Caco-2 (cell line): ENCODE results near the gene TMEM89. TPM values are rescaled to one million over a fixed set of nuclear protein-coding genes. Genes with fewer than 3 reads are reported as not detected.

Source experiments
- BruUV-seq: library from RNA; stranded (reverse); fragments of 400-500 nt; replicated peaks from 2 replicates; lab custom pipeline; 2021; lab: Mats Ljungman, UMichigan
- CTCF ChIA-PET: fragments of 300-600 bp; sonication (Branson Sonifier 250); formaldehyde crosslinking; loops from one replicate; lab custom pipeline; 2022; ENCODE audit warnings: antibody characterized with exemption; lab: Charles Lee
- POLR2A ChIA-PET: fragments of 300-600 bp; sonication (Branson Sonifier 250); formaldehyde crosslinking; loops from one replicate; lab custom pipeline; 2022; ENCODE audit warnings: antibody characterized with exemption; lab: Charles Lee
- DNase-seq, 2 experiments: peaks; one replicate each; pipeline versions ENCODE4 v3.0.0 to v3.0.0-alpha.2; 2020 to 2022
- H3K27me3 ChIP-seq: replicated peaks from 2 replicates; pipeline ENCODE4 v1.6.0; 2011; ENCODE audit warnings: low read length; ENCODE audit not compliant: control insufficient read depth, insufficient read depth
- H3K36me3 ChIP-seq: 2 replicates; pipeline ENCODE4 v1.5.1; 2011; ENCODE audit warnings: low read length; ENCODE audit not compliant: control insufficient read depth, insufficient read depth
- H3K4me1 ChIP-seq: fragments of 250-450 bp; sonication (Bioruptor Pico); 2 replicates; pipeline ENCODE4 v1.5.1; 2020; ENCODE audit warnings: mild to moderate bottlenecking
- H3K4me3 ChIP-seq: 2 replicates; pipeline ENCODE4 v1.5.1; 2011; ENCODE audit warnings: low read depth, mild to moderate bottlenecking, control low read depth, low read length
- H3K9me3 ChIP-seq: fragments of 250-450 bp; sonication (Bioruptor Pico); 2 replicates; pipeline ENCODE4 v1.5.1; 2020; ENCODE audit warnings: mild to moderate bottlenecking, moderate library complexity
- H3K27ac Mint-ChIP-seq: one replicate; pipeline ENCODE4 v1.8.0; 2022; ENCODE audit warnings: mixed read lengths; ENCODE audit not compliant: unreplicated experiment
- H3K27me3 Mint-ChIP-seq: one replicate; pipeline ENCODE4 v1.8.0; 2022; ENCODE audit warnings: mixed read lengths; ENCODE audit not compliant: insufficient read depth, unreplicated experiment
- H3K36me3 Mint-ChIP-seq: one replicate; pipeline ENCODE4 v1.8.0; 2022; ENCODE audit warnings: mild to moderate bottlenecking, mixed read lengths; ENCODE audit not compliant: insufficient read depth, unreplicated experiment
- H3K4me1 Mint-ChIP-seq: one replicate; pipeline ENCODE4 v1.8.0; 2022; ENCODE audit warnings: low read depth, mixed read lengths; ENCODE audit not compliant: unreplicated experiment
- H3K4me3 Mint-ChIP-seq: one replicate; pipeline ENCODE4 v1.8.0; 2022; ENCODE audit warnings: mild to moderate bottlenecking, moderate library complexity, mixed read lengths; ENCODE audit not compliant: unreplicated experiment
- H3K9me3 Mint-ChIP-seq: one replicate; pipeline ENCODE4 v1.8.0; 2022; ENCODE audit warnings: mixed read lengths; ENCODE audit not compliant: unreplicated experiment
- intact Hi-C: fragments of 100-400 bp; cut with micrococcal nuclease; formaldehyde crosslinking; loops from one replicate; pipeline ENCODE4 v1.10.0; 2022; ENCODE audit not compliant: unreplicated experiment
- total RNA-seq: library from RNA; stranded (reverse); gene quantifications from 2 replicates; pipeline ENCODE4 v1.2.3, GENCODE V29; 2022
- TF ChIP-seq, protein P1 (sequence below), 2 experiments: fragments of 200-600 bp in 1 of 2; IDR thresholded peaks; 1 replicate in 1 of 2; 2 replicates in 1 of 2; pipeline versions ENCODE4 v1.5.1 to v1.8.0; 2011 to 2022; ENCODE audit warnings: antibody characterized with exemption in 1 of 2, control low read depth in 1 of 2, inconsistent platforms in 1 of 2, low read depth in 1 of 2, low read length in 1 of 2, mild to moderate bottlenecking in 1 of 2, moderate library complexity in 1 of 2; ENCODE audit not compliant: insufficient read depth in 1 of 2, severe bottlenecking in 1 of 2, unreplicated experiment in 1 of 2

Gene TMEM89
- total RNA-seq, 1 experiment from 2014 or later: not detected

DNA sequence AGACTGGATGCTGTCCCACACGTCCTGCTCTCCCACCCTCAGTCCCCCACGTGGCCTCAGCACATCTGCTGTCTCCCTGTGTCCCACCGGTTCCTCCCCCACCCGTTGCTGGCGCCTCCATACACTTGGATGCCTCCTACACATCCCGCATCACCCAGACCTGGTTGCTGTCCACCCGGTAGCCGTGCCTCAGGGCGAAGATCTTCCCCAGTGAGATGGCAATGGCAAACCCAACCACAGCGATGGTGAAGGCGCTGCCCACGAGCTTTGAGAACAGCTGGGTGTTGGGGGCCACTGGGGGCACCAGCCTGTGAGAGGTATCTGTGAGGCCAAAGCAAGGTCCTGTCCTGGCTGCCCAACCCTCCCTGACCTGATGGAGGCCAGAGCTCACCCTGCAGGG lies 9.3 kb upstream of the TMEM89 start:
- peaks cover 21% of the 10 kb centered on the region for H3K36me3 Mint-ChIP-seq
- BruUV-seq: no TSS peak
- DNase-seq: no peak
- Histone ChIP-seq H3K4me1 (peaks cover 8% of the 10 kb centered on the region; the same call in 1 of the 2 replicates), H3K4me3 (no peak overlapping the region), H3K27me3 (no peaks in the 10 kb centered on the region), H3K36me3 (peaks cover 4% of the 10 kb centered on the region), H3K9me3 (no peaks in the 10 kb centered on the region)
- H3K27ac Mint-ChIP-seq: no peak overlapping the region
- no peak overlapping the region for H3K4me3 Mint-ChIP-seq
- TF ChIP-seq, protein P1, sequence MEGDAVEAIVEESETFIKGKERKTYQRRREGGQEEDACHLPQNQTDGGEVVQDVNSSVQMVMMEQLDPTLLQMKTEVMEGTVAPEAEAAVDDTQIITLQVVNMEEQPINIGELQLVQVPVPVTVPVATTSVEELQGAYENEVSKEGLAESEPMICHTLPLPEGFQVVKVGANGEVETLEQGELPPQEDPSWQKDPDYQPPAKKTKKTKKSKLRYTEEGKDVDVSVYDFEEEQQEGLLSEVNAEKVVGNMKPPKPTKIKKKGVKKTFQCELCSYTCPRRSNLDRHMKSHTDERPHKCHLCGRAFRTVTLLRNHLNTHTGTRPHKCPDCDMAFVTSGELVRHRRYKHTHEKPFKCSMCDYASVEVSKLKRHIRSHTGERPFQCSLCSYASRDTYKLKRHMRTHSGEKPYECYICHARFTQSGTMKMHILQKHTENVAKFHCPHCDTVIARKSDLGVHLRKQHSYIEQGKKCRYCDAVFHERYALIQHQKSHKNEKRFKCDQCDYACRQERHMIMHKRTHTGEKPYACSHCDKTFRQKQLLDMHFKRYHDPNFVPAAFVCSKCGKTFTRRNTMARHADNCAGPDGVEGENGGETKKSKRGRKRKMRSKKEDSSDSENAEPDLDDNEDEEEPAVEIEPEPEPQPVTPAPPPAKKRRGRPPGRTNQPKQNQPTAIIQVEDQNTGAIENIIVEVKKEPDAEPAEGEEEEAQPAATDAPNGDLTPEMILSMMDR (IDR thresholded peaks at IDR 0.05; ENCODE audit: insufficient read depth in 1 of 2, low read depth in 1 of 2, low read length in 1 of 2, severe bottlenecking in 1 of 2, unreplicated experiment in 1 of 2): no peak
- H3K27me3 Mint-ChIP-seq: no peaks in the 10 kb centered on the region
- CTCF ChIA-PET: no interaction called here
- no peaks in the 10 kb centered on the region for H3K9me3 Mint-ChIP-seq
- intact Hi-C loops: no loop called here
- H3K4me1 Mint-ChIP-seq: peaks cover 11% of the 10 kb centered on the region
- POLR2A ChIA-PET: no interaction called here

DNA sequence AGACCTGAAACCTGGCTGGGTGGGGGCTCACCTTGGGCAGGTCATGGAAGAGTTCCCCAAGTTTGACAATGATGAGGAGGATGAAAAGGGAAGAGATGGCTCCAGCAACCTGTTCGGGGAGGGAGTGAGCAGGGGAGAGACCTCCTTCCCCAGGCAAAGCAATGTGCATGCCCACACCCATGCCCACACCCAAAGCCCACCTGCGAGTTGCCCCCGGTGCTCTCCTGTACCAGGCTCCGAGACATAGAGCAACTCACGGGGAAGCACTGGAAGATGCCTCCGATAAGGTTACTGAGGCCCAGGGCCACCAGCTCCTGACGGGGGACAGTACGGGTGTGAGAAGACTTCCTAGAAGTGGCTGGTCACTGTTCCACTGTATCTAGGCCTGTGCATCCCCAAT lies 8.8 kb upstream of the TMEM89 start:
- Mint-ChIP-seq H3K27me3 (no peaks in the 10 kb centered on the region), H3K36me3 (peaks cover 20% of the 10 kb centered on the region), H3K27ac (no peak overlapping the region), H3K9me3 (no peaks in the 10 kb centered on the region), H3K4me1 (peaks cover 11% of the 10 kb centered on the region), H3K4me3 (no peak overlapping the region)
- TF ChIP-seq, protein P1 (IDR thresholded peaks at IDR 0.05; ENCODE audit: insufficient read depth in 1 of 2, low read depth in 1 of 2, low read length in 1 of 2, severe bottlenecking in 1 of 2, unreplicated experiment in 1 of 2): no peak
- H3K4me1 ChIP-seq: peaks cover 6% of the 10 kb centered on the region; the same call in 1 of the 2 replicates
- no peak overlapping the region for H3K4me3 ChIP-seq
- no peaks in the 10 kb centered on the region for H3K9me3 ChIP-seq
- no TSS peak for BruUV-seq
- intact Hi-C loops: no loop called here
- DNase-seq: no peak
- H3K27me3 ChIP-seq: no peaks in the 10 kb centered on the region
- peaks cover 4% of the 10 kb centered on the region for H3K36me3 ChIP-seq
- POLR2A ChIA-PET: no interaction called here
- CTCF ChIA-PET: no interaction called here

DNA sequence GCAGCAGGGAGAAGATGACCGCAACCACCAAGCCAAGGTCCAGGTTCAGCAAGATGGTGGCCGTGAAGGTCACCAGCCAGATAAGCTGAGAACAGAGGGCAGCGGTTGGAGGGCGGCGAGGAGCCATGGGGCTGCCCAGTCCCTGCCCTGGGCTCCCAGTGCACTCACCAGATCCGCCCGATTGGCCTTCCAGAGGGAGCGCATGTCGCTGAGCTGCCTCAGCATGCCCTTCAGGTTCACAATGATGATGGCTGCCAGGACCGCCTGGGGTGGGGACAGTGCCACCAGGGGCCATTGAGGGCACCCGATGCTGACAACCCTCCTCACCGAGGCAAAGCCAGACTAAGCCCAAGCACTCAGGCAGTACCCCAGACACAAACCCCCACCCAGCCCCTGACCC lies 8.3 kb upstream of the TMEM89 start:
- no TSS peak for BruUV-seq
- H3K4me3 Mint-ChIP-seq: no peak overlapping the region
- no peak overlapping the region for H3K27ac Mint-ChIP-seq
- no peak for DNase-seq
- no peaks in the 10 kb centered on the region for H3K27me3 Mint-ChIP-seq
- ChIA-PET POLR2A (no interaction called here), CTCF (no interaction called here)
- peaks cover 4% of the 10 kb centered on the region for H3K36me3 ChIP-seq
- H3K9me3 ChIP-seq: no peaks in the 10 kb centered on the region
- intact Hi-C loops: no loop called here
- H3K9me3 Mint-ChIP-seq: no peaks in the 10 kb centered on the region
- peaks cover 6% of the 10 kb centered on the region; the same call in 1 of the 2 replicates for H3K4me1 ChIP-seq
- peaks cover 11% of the 10 kb centered on the region for H3K4me1 Mint-ChIP-seq
- peaks cover 18% of the 10 kb centered on the region for H3K36me3 Mint-ChIP-seq
- H3K27me3 ChIP-seq: no peaks in the 10 kb centered on the region
- H3K4me3 ChIP-seq: no peak overlapping the region
- TF ChIP-seq, protein P1 (IDR thresholded peaks at IDR 0.05; ENCODE audit: insufficient read depth in 1 of 2, low read depth in 1 of 2, low read length in 1 of 2, severe bottlenecking in 1 of 2, unreplicated experiment in 1 of 2): no peak
